ENCODE measurements around the gene ADCY1. TPM values are rescaled to one million over a fixed set of nuclear protein-coding genes. Genes with fewer than 3 reads are reported as not detected.
"Not testable (repeated sequence)": the region's sequence is repeated elsewhere in the genome, so short reads cannot be mapped to it uniquely, and the experiment has no call there.

ADCY1 gene
- total RNA-seq, result 0.38 TPM
- polyA plus RNA-seq, result 0.27 TPM
- long read RNA-seq, donor 1, result 0 reads
- long read RNA-seq, donor 2, result 0 reads
- long read RNA-seq, donor 3, result 0 reads
- long read RNA-seq, donor 4, result 0 reads
- long read RNA-seq, donor 5, result 0 reads
- long read RNA-seq, donor 6, result 0 reads
- long read RNA-seq, donor 7, result 0 reads
- long read RNA-seq, donor 8, result 0 reads
- long read RNA-seq, donor 9, result 0 reads
- long read RNA-seq, donor 10, result 0 reads

DNA sequence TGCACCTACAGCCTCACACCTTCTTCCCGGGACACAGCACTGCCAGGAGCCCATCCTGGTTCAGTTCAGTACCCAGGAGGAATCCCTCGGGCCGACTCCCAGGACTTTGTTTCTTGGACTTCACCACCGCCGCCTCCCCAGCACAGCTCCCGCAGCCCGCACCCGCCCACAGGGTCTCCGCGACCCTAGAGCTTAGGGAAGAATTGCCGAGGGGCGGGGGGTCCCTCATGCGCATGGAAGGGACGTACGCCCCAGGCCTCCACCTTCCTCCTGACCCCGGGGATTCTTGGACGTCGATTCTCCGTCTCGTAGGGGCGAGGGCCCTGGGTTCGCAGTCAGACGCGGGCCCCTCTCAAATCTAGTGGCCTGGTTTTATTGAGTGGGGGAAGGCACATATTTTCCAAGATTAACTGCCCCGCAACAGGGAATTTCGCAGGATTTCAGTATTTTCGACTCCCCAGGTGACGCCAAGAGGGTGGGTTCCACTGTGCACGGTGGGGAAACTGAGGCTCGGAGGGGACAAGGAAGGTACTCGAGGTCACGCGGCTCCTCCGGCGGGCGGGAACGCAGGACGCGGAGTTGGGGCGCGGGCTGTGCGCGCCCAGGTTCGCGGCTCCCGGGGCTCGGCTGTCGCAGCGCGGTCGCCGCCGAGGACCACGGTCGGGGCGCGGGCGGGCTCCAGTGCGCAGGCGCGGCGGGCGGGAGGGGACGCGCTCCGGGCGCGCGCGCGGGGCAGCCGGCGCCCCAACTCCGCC, at the start of gene ADCY1:
Gene ADCY1 (plus strand): TSS at position 708 of the 755 bp plus-strand sequence. CDS start 176 bp downstream, outside the sequence.
- H3K27me3 ChIP-seq (ENCODE audit: control insufficient read depth in 2 of 2, insufficient read depth in 1 of 2, low read length in 1 of 2), result peaks cover 42 to 65% of the 10 kb centered on the region in 2 donors
- H3K4me3 ChIP-seq (ENCODE audit: low read length in 2 of 2), result peak within 1 kb of the TSS in 1 of 2 donors; percentile 37
- no peaks in the 10 kb centered on the region for H3K4me1 ChIP-seq (ENCODE audit: control insufficient read depth in 2 of 2, insufficient read depth in 2 of 2, low read length in 2 of 2)
- peak in 1 of 9 donors; percentile 13 for DNase-seq (ENCODE audit: low read depth in 6 of 9, low spot score in 9 of 9)
- 6% methylated on average over 72 of the region's 74 CpGs for WGBS
- no peaks in the 10 kb centered on the region for H3K9me3 ChIP-seq (ENCODE audit: control insufficient read depth in 2 of 2, insufficient read depth in 1 of 2, low read length in 1 of 2)
- H3K36me3 ChIP-seq (ENCODE audit: control insufficient read depth in 2 of 2, insufficient read depth in 2 of 2, low read length in 1 of 2), result no peaks in the 10 kb centered on the region
- no peak within 1 kb of the TSS for H3K27ac ChIP-seq (ENCODE audit: low read depth in 1 of 2, low read length in 1 of 2)

DNA sequence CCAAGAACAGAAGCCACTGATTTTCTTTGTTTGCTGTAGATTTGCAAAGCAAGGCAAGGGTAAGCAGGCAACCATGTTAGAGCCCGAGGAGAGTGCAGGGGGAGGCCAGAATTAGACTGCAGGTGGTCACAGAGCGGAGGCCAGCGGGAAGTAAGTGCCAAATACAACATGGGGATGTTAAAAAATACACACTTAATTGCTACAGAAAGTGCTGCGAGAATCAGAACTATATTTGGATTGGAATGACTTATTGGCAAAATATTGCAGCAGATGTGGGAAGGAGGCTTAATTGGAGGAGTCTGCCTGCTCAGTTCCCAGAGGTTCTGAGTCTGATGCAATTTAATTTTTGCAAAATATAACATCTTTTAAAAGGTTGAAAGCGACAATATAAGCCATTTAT, 49.7 kb upstream of the ADCY1 start:
- Histone ChIP-seq H3K9me3 (ENCODE audit: control insufficient read depth in 2 of 2, insufficient read depth in 1 of 2, low read length in 1 of 2) (no peaks in the 10 kb centered on the region), H3K4me1 (ENCODE audit: control insufficient read depth in 2 of 2, insufficient read depth in 2 of 2, low read length in 2 of 2) (no peaks in the 10 kb centered on the region), H3K36me3 (ENCODE audit: control insufficient read depth in 2 of 2, insufficient read depth in 2 of 2, low read length in 1 of 2) (no peaks in the 10 kb centered on the region), H3K27me3 (ENCODE audit: control insufficient read depth in 2 of 2, insufficient read depth in 1 of 2, low read length in 1 of 2) (no peaks in the 10 kb centered on the region), H3K4me3 (ENCODE audit: low read length in 2 of 2) (no peak overlapping the region), H3K27ac (ENCODE audit: low read depth in 1 of 2, low read length in 1 of 2) (no peak overlapping the region)
- WGBS, result 86% methylated on average over 5 of the region's 5 CpGs
- no peak for DNase-seq (ENCODE audit: low read depth in 6 of 9, low spot score in 9 of 9)

DNA sequence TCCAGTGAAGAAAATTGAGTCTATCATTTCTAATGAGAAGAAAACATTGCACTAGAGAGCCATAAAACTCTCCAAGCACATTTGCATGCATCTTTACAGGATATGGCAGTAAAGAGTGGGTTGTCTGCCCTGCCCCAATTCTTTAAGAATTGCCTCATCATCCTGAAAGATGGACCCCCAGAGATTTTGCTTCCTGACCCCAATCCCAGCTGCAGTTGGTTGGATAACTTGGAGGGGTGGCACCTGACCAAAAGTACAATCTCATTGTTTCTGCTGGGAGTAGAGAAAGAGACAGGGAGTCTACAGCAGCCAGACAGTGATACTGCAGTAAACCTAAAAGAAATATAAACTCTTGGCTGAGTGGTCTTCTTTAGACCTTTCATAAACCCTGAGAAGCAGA, 49.1 kb upstream of the ADCY1 start:
- no peak overlapping the region for H3K4me3 ChIP-seq (ENCODE audit: low read length in 2 of 2)
- H3K4me1 ChIP-seq (ENCODE audit: control insufficient read depth in 2 of 2, insufficient read depth in 2 of 2, low read length in 2 of 2), result no peaks in the 10 kb centered on the region
- no peaks in the 10 kb centered on the region for H3K9me3 ChIP-seq (ENCODE audit: control insufficient read depth in 2 of 2, insufficient read depth in 1 of 2, low read length in 1 of 2)
- H3K36me3 ChIP-seq (ENCODE audit: control insufficient read depth in 2 of 2, insufficient read depth in 2 of 2, low read length in 1 of 2), result no peaks in the 10 kb centered on the region
- H3K27me3 ChIP-seq (ENCODE audit: control insufficient read depth in 2 of 2, insufficient read depth in 1 of 2, low read length in 1 of 2), result no peaks in the 10 kb centered on the region
- no peak overlapping the region for H3K27ac ChIP-seq (ENCODE audit: low read depth in 1 of 2, low read length in 1 of 2)
- DNase-seq (ENCODE audit: low read depth in 6 of 9, low spot score in 9 of 9), result no peak

DNA sequence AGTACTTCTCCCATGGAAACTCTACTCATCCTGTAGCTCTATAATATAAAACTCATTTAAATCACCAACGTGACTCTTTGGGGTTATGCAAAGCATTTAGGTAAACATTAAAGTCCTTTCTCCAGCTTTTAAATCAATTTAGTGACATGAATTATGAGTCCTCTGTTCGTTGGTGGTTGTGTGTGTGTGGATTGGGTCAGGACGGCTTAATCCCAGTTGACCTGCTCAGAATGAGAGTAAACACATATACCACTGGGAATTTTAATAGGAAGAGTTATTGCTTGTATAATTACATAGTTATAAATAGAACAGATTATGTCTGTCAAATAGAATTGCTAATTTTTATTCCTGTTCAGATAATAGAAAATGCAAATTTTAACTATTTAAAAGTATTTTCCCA, 30.7 kb upstream of the ADCY1 start:
- Histone ChIP-seq H3K4me3 (ENCODE audit: low read length in 2 of 2) (no peak overlapping the region), H3K9me3 (ENCODE audit: control insufficient read depth in 2 of 2, insufficient read depth in 1 of 2, low read length in 1 of 2) (no peaks in the 10 kb centered on the region), H3K27me3 (ENCODE audit: control insufficient read depth in 2 of 2, insufficient read depth in 1 of 2, low read length in 1 of 2) (no peaks in the 10 kb centered on the region), H3K36me3 (ENCODE audit: control insufficient read depth in 2 of 2, insufficient read depth in 2 of 2, low read length in 1 of 2) (no peaks in the 10 kb centered on the region), H3K4me1 (ENCODE audit: control insufficient read depth in 2 of 2, insufficient read depth in 2 of 2, low read length in 2 of 2) (no peaks in the 10 kb centered on the region), H3K27ac (ENCODE audit: low read depth in 1 of 2, low read length in 1 of 2) (no peak overlapping the region)
- no peak for DNase-seq (ENCODE audit: low read depth in 6 of 9, low spot score in 9 of 9)
- 67% methylated on average over 3 of the region's 3 CpGs for WGBS

DNA sequence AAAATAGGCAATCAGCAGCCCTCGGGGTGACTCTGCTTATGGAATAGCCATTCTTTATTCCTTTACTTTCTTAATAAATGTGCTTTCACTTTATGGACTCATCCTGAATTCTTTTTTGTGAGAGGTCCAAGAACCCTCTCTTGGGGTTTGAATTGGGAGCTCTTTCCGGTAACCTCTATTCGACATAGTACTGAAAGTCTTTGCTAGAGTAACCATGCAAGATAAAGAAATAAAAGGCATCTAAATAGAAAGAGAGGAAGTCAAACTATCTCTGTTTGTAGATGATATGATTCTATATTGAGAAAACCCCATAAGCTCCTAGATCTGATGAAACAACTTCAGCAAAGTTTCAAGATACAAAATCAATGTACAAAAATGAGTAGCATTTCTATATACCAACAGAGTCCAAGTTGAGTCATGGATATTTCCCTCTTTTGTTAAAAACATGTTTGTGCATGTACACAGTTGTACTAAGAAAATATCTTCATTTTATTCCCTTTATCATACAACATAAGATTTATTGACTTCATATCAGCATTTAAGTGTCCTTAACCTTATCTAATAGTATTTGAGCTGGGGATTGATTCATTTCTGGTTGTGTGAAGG, 29.0 kb upstream of the ADCY1 start:
- WGBS, result 89% methylated on average over 3 of the region's 3 CpGs
- DNase-seq (ENCODE audit: low read depth in 6 of 9, low spot score in 9 of 9); H3K36me3 ChIP-seq (ENCODE audit: control insufficient read depth in 2 of 2, insufficient read depth in 2 of 2, low read length in 1 of 2); H3K4me1 ChIP-seq (ENCODE audit: control insufficient read depth in 2 of 2, insufficient read depth in 2 of 2, low read length in 2 of 2); H3K27ac ChIP-seq (ENCODE audit: low read depth in 1 of 2, low read length in 1 of 2); H3K27me3 ChIP-seq (ENCODE audit: control insufficient read depth in 2 of 2, insufficient read depth in 1 of 2, low read length in 1 of 2); H3K9me3 ChIP-seq (ENCODE audit: control insufficient read depth in 2 of 2, insufficient read depth in 1 of 2, low read length in 1 of 2); H3K4me3 ChIP-seq (ENCODE audit: low read length in 2 of 2): not testable (repeated sequence)

DNA sequence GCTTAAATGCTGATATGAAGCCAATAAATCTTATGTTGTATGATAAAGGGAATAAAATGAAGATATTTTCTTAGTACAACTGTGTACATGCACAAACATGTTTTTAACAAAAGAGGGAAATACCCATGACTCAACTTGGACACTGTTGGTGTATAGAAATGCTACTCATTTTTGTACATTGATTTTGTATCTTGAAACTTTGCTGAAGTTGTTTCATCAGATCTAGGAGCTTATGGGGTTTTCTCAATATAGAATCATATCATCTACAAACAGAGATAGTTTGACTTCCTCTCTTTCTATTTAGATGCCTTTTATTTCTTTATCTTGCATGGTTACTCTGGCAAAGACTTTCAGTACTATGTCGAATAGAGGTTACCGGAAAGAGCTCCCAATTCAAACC, 25.3 kb upstream of the ADCY1 start:
- H3K4me3 ChIP-seq (ENCODE audit: low read length in 2 of 2); H3K27me3 ChIP-seq (ENCODE audit: control insufficient read depth in 2 of 2, insufficient read depth in 1 of 2, low read length in 1 of 2); H3K9me3 ChIP-seq (ENCODE audit: control insufficient read depth in 2 of 2, insufficient read depth in 1 of 2, low read length in 1 of 2); H3K27ac ChIP-seq (ENCODE audit: low read depth in 1 of 2, low read length in 1 of 2); H3K36me3 ChIP-seq (ENCODE audit: control insufficient read depth in 2 of 2, insufficient read depth in 2 of 2, low read length in 1 of 2); H3K4me1 ChIP-seq (ENCODE audit: control insufficient read depth in 2 of 2, insufficient read depth in 2 of 2, low read length in 2 of 2); DNase-seq (ENCODE audit: low read depth in 6 of 9, low spot score in 9 of 9): not testable (repeated sequence)
- WGBS, result 95% methylated on average over 2 of the region's 2 CpGs

DNA sequence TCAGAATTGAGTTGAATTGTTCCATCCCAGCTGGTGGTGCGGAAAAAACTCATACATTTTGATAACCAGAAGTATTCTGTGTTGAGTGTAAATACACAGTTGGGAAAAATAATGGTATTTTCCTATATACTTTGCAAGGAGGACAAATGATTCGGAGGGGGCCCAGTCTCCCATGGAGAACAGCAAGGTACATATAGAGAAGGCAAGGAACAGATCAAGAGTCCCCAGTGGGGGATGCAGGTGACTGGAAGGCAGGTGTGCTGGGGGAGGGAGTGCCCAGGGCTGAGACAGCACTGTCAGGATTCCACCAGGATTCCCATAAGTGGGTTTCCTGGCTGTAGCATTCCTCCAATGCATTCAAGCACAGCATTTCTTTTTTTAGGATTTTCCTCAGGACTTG, 10.8 kb upstream of the ADCY1 start:
- no peaks in the 10 kb centered on the region for H3K9me3 ChIP-seq (ENCODE audit: control insufficient read depth in 2 of 2, insufficient read depth in 1 of 2, low read length in 1 of 2)
- no peaks in the 10 kb centered on the region for H3K36me3 ChIP-seq (ENCODE audit: control insufficient read depth in 2 of 2, insufficient read depth in 2 of 2, low read length in 1 of 2)
- H3K27me3 ChIP-seq (ENCODE audit: control insufficient read depth in 2 of 2, insufficient read depth in 1 of 2, low read length in 1 of 2), result no peaks in the 10 kb centered on the region
- H3K4me1 ChIP-seq (ENCODE audit: control insufficient read depth in 2 of 2, insufficient read depth in 2 of 2, low read length in 2 of 2), result peaks cover 0 to 3% of the 10 kb centered on the region in 2 donors
- DNase-seq (ENCODE audit: low read depth in 6 of 9, low spot score in 9 of 9), result no peak
- no peak overlapping the region for H3K27ac ChIP-seq (ENCODE audit: low read depth in 1 of 2, low read length in 1 of 2)
- H3K4me3 ChIP-seq (ENCODE audit: low read length in 2 of 2), result no peak overlapping the region
- 94% methylated on average over 2 of the region's 2 CpGs for WGBS

DNA sequence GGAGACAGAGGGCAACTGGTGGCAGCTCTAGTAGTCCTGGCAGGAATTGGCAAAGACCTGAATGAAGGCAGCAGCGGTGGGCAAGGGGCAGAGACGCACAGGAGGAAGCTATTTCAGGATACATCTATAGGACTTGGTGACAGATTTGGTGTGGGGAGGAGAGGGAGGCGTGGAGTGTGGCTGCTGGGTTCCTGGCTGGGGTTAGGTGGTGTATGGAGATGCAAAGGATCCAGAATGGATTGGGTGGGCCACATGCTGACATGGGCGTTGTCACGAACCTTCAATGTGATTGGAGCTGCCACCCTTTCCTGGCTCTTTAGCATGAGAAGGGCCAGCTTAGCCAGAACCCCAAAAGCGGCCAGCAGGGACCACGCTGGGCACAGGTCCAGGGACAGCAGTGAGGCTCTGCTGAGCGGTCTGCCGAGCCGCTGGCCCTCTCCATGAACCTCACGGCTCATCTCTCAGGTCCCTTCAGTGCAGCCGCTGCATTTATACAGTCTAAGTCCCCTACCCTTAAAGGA, 10.2 kb upstream of the ADCY1 start:
- no peak overlapping the region for H3K4me3 ChIP-seq (ENCODE audit: low read length in 2 of 2)

DNA sequence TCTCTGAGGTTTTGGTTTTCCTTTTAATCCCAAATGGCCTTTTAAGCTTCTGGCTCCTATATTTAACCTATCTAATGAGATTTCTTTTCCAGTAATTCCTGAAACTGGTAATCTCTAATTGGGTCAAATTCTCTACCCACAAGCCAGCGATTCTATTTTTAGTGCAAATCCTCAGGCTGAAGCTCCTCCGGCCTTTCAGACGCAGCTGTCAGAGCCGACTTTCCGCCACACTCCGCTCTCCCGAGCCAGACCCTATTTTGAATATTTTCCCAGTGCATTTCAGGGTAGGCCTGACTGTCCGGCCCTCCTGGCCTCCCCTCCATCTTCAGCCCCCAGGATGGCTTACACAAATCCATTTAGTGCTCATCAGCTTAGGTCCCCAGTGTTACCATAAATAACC, 9.7 kb upstream of the ADCY1 start:
- Histone ChIP-seq H3K4me1 (ENCODE audit: control insufficient read depth in 2 of 2, insufficient read depth in 2 of 2, low read length in 2 of 2) (peaks cover 0 to 3% of the 10 kb centered on the region in 2 donors), H3K27ac (ENCODE audit: low read depth in 1 of 2, low read length in 1 of 2) (no peak overlapping the region), H3K36me3 (ENCODE audit: control insufficient read depth in 2 of 2, insufficient read depth in 2 of 2, low read length in 1 of 2) (no peaks in the 10 kb centered on the region), H3K27me3 (ENCODE audit: control insufficient read depth in 2 of 2, insufficient read depth in 1 of 2, low read length in 1 of 2) (no peaks in the 10 kb centered on the region), H3K9me3 (ENCODE audit: control insufficient read depth in 2 of 2, insufficient read depth in 1 of 2, low read length in 1 of 2) (no peaks in the 10 kb centered on the region), H3K4me3 (ENCODE audit: low read length in 2 of 2) (no peak overlapping the region)
- 80% methylated on average over 8 of the region's 8 CpGs for WGBS
- no peak for DNase-seq (ENCODE audit: low read depth in 6 of 9, low spot score in 9 of 9)

More for the DNA sequence above, 10.2 kb upstream of the ADCY1 start:
- Histone ChIP-seq H3K4me1 (ENCODE audit: control insufficient read depth in 2 of 2, insufficient read depth in 2 of 2, low read length in 2 of 2) (peaks cover 0 to 3% of the 10 kb centered on the region in 2 donors), H3K9me3 (ENCODE audit: control insufficient read depth in 2 of 2, insufficient read depth in 1 of 2, low read length in 1 of 2) (no peaks in the 10 kb centered on the region), H3K27me3 (ENCODE audit: control insufficient read depth in 2 of 2, insufficient read depth in 1 of 2, low read length in 1 of 2) (no peaks in the 10 kb centered on the region), H3K27ac (ENCODE audit: low read depth in 1 of 2, low read length in 1 of 2) (no peak overlapping the region), H3K36me3 (ENCODE audit: control insufficient read depth in 2 of 2, insufficient read depth in 2 of 2, low read length in 1 of 2) (no peaks in the 10 kb centered on the region)
- 64% methylated on average over 12 of the region's 12 CpGs for WGBS
- DNase-seq (ENCODE audit: low read depth in 6 of 9, low spot score in 9 of 9), result no peak
